Astrocyte of the spinal cord (primary cell): ENCODE data around the gene KIF26B.

ENCODE experiments used
- DNase-seq: peaks from one replicate; pipeline ENCODE4 v3.0.0; 2011; ENCODE audit warnings: low read depth, low spot score
- H3K4me3 ChIP-seq: 2 replicates; pipeline ENCODE4 v1.5.1; 2011; ENCODE audit warnings: low read depth, mild to moderate bottlenecking, low read length, moderate library complexity
- in situ Hi-C: cut with HindIII; loops from 2 replicates; pipeline ENCODE4 v1.10.0; 2017; ENCODE audit warnings: low sequenced_read_pairs
- TF ChIP-seq, protein P1 (sequence below): IDR thresholded peaks from 2 replicates; pipeline ENCODE4 v1.5.1; 2012; ENCODE audit warnings: low read depth, mild to moderate bottlenecking, low read length, inconsistent platforms

KIF26B gene

DNA sequence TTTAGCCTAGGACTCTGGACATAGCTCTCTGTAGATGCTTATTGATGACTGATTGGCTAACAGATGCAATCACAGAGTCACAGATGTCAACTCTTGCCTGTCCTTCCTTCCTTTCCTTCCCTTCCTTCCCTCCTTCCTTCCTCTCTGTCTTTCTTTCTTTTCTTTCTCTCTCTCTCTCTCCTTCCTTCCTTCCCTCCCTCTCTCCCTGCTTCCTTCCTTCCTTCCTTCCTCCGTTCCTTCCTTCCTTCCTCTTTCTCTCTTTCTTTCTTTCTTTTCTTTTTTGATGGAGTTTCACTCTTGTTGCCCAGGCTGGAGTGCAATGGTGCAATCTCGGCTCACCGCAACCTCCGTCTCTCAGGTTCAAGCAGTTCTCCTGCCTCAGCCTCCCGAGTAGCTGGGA, 106.1 kb downstream of the KIF26B start:
- no peak overlapping the region for H3K4me3 ChIP-seq
- in situ Hi-C loops, result no loop called here
- no peak for DNase-seq
- TF ChIP-seq, protein P1, sequence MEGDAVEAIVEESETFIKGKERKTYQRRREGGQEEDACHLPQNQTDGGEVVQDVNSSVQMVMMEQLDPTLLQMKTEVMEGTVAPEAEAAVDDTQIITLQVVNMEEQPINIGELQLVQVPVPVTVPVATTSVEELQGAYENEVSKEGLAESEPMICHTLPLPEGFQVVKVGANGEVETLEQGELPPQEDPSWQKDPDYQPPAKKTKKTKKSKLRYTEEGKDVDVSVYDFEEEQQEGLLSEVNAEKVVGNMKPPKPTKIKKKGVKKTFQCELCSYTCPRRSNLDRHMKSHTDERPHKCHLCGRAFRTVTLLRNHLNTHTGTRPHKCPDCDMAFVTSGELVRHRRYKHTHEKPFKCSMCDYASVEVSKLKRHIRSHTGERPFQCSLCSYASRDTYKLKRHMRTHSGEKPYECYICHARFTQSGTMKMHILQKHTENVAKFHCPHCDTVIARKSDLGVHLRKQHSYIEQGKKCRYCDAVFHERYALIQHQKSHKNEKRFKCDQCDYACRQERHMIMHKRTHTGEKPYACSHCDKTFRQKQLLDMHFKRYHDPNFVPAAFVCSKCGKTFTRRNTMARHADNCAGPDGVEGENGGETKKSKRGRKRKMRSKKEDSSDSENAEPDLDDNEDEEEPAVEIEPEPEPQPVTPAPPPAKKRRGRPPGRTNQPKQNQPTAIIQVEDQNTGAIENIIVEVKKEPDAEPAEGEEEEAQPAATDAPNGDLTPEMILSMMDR, result no peak

DNA sequence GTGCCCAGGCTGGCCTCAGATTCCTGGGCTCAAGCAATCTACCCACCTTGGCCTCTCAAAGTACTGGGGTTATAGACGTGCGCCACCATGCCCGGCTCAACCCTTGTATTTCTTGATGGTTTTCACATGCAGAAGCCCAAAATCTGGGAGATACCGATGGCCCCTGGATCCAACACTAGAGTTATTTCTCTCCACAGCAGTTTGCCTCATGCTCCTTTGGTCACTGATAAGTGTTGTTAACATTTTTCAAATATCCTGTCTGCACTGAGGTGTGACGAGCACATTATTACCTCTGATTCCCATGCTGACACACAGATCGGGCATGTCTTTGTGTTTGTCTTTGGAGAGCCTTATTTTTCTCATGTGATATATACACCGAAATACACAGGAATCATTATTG, 107.0 kb downstream of the KIF26B start:
- no peak for DNase-seq
- TF ChIP-seq, protein P1, result no peak
- in situ Hi-C loops, result no loop called here
- no peak overlapping the region for H3K4me3 ChIP-seq

DNA sequence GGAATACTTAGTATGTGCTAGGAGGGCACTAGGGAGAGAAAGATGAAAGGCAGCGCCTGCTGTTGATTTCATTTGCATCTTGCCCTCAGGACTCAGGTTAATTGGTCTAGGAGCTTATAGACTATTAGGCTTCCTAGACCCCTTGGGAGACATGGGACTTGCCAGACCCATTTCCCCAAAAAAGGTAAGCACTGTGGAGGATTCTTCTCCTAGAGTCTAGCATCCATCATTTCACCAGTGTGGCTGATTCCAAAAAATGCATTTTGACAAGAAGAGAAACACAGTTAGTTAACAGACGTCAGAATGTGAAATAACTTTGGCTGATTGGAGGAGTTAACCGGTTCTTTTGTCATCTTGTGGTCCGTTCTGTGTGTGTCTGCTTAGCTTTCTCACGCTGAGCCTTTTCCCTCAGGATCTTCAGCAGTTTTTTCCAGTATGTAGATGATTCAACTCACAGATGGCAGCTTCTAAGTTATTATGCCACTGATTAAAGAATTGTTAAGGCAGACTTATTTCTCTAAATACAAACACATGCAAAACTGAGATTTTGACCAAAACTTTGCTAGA, 108.8 kb downstream of the KIF26B start:
- TF ChIP-seq, protein P1, result no peak
- no peak overlapping the region for H3K4me3 ChIP-seq
- DNase-seq, result no peak
- in situ Hi-C loops, result no loop called here

DNA sequence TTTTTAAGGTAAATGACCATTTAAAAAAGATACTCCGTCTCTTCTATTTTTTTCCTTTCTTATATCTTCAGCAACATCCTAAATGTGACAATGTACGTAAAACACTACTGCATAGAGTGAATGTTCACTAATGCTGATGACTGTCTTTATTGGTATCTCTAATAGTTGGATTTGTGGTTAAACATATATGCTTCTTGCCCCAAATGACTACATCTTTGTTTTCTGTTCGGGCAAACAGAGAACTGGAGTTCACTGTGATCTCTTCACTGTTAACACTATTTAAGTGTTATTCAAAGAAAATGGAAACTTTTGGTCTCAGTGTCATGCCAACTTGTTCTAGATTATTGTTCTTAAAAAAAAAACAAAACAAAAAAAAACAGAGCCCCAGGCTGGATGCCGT, 109.4 kb downstream of the KIF26B start:
- TF ChIP-seq, protein P1, result no peak
- H3K4me3 ChIP-seq, result no peak overlapping the region
- DNase-seq, result no peak
- in situ Hi-C loops, result no loop called here

DNA sequence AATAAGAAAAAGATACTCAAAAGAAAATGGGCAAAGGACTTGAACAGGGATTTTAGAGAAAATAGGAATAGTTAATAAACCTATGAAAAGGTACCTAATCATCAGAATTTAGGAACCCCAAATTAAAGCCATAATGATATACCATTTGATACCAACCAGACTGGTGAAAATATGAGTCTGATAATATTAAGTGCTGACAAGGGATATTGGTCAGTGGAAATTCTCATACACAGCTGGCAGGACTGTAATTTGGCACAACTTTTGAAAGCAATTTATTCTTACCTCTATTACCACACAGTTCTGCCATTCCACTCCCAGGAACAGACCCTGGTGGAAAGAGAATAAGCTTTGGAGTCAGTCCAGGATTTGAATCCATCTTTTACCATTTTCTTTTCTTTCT, 111.3 kb downstream of the KIF26B start:
- in situ Hi-C loops, result no loop called here
- TF ChIP-seq, protein P1, result no peak
- DNase-seq, result no peak
- H3K4me3 ChIP-seq, result no peak overlapping the region

DNA sequence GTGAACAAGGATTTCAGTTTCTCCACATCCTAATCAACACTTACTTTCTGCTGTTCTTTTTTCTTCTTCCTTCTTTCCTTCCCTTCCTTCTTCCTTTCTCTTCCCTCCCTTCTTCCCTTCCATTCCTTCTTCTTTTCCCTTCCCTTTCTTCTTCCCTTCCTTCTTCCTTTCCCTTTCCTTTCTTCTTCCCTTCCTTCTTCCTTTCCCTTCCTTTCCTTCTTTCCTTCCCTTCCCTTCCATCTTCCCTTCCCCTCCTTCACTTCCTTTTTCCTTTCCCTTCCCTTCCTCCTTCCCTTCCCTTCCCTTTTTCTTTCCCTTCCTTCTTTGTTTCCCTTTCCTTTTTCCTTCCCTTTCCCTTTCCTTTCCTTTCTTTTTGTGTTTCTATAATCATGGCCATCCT, 115.3 kb downstream of the KIF26B start:
- H3K4me3 ChIP-seq, result no peak overlapping the region
- no peak for DNase-seq
- TF ChIP-seq, protein P1, result no peak
- in situ Hi-C loops, result no loop called here

DNA sequence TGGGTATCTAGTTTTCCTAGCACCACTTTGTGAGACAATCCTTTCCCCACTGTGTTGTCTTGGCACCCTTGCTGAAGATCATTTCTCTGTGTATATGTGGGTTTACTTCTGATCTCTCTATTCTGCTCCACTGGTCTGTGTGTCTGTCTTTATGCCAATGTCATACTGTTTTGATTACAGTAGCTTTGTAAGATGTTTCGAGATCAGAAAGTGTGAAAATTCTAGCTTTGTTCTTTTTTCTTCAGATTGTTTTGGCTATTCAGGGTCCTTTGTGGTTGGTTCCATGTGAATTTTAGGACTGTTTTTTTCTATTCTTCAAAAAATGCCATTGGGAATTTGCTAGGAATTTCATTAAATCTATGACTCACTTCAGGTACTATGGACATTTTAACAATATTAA, 116.2 kb downstream of the KIF26B start:
- DNase-seq, result no peak
- in situ Hi-C loops, result no loop called here
- TF ChIP-seq, protein P1, result no peak
- H3K4me3 ChIP-seq, result no peak overlapping the region
